ENCODE results near the gene SLC16A14. TPM values are rescaled to one million over a fixed set of nuclear protein-coding genes. Genes with fewer than 3 reads are reported as not detected.
"Not testable (repeated sequence)": the region's sequence is repeated elsewhere in the genome, so short reads cannot be mapped to it uniquely, and the experiment has no call there.

Gene SLC16A14
- total RNA-seq, result 1 to 10 TPM in 3 of 6 donors, under 1 TPM in 2, not detected in 1; 0.55 to 5.5 (median 1.6) TPM

GRCh38 chr2:230068651-230069055, at the start of gene SLC16A14:
TSS of gene SLC16A14 (minus strand) at chr2:230068924. CDS start at chr2:230059352, 9,572 bp downstream.
- Histone ChIP-seq H3K4me1 (peaks cover 10 to 26% (median 17%) of the 10 kb centered on the region in 4 donors), H3K4me3 (peak within 1 kb of the TSS; percentile 54 to 72 (median 68)), H3K9me3 (no peaks in the 10 kb centered on the region), H3K36me3 (no peaks in the 10 kb centered on the region), H3K27me3 (no peaks in the 10 kb centered on the region), H3K27ac (peak within 1 kb of the TSS; percentile 0 to 81 (median 68))
- ATAC-seq (ENCODE audit: low FRiP score in 2 of 2), result peak in 1 of 2 donors; percentile 30
- no peak for DNase-seq
- TF ChIP-seq POLR2AphosphoS5 (IDR thresholded peaks at IDR 0.05) (no peak), POLR2A (IDR thresholded peaks at IDR 0.05) (no peak), EP300 (IDR thresholded peaks at IDR 0.05) (no peak), CTCF (IDR thresholded peaks at IDR 0.05) (no peak)
- 1 to 4% methylated on average over 5 to 23 of the region's 24 CpGs for WGBS, 2 donors

- no peak overlapping the region for H3K27ac ChIP-seq
- WGBS, 2 donors, result 48 to 50% methylated on average over 1 of the region's 1 CpG
- no peak for ATAC-seq (ENCODE audit: low FRiP score in 2 of 2)
Observed at GRCh38 chr2:230106771-230107170, 38.0 kb upstream of the SLC16A14 start.

GRCh38 chr2:230101967-230102366, 33.2 kb upstream of the SLC16A14 start:
- WGBS, 2 donors, result 89 to 90% methylated on average over 2 of the region's 2 CpGs
- H3K27ac ChIP-seq; H3K4me3 ChIP-seq; DNase-seq; ATAC-seq (ENCODE audit: low FRiP score in 2 of 2); H3K9me3 ChIP-seq; H3K27me3 ChIP-seq; H3K36me3 ChIP-seq; H3K4me1 ChIP-seq: not testable (repeated sequence)

More at GRCh38 chr2:230106771-230107170, 38.0 kb upstream of the SLC16A14 start:
- TF ChIP-seq POLR2AphosphoS5 (IDR thresholded peaks at IDR 0.05) (no peak), EP300 (IDR thresholded peaks at IDR 0.05) (no peak), POLR2A (IDR thresholded peaks at IDR 0.05) (no peak), CTCF (IDR thresholded peaks at IDR 0.05) (no peak)
- no peak overlapping the region for H3K4me3 ChIP-seq
- no peaks in the 10 kb centered on the region for H3K4me1 ChIP-seq
- H3K9me3 ChIP-seq, result no peaks in the 10 kb centered on the region
- no peak for DNase-seq
- H3K27me3 ChIP-seq, result no peaks in the 10 kb centered on the region
- H3K36me3 ChIP-seq, result no peaks in the 10 kb centered on the region

- Histone ChIP-seq H3K36me3 (no peaks in the 10 kb centered on the region), H3K4me1 (no peaks in the 10 kb centered on the region), H3K9me3 (peaks cover 0 to 3% (median 0%) of the 10 kb centered on the region in 4 donors), H3K27ac (no peak overlapping the region), H3K27me3 (no peaks in the 10 kb centered on the region), H3K4me3 (no peak overlapping the region)
- TF ChIP-seq POLR2A (IDR thresholded peaks at IDR 0.05), result no peak
- no peak for TF ChIP-seq POLR2AphosphoS5 (IDR thresholded peaks at IDR 0.05)
- TF ChIP-seq EP300 (IDR thresholded peaks at IDR 0.05), result no peak
- no peak for TF ChIP-seq CTCF (IDR thresholded peaks at IDR 0.05)
- WGBS, 2 donors, result 2 to 29% methylated on average over 2 of the region's 2 CpGs
- no peak for ATAC-seq (ENCODE audit: low FRiP score in 2 of 2)
- no peak for DNase-seq
Observed at GRCh38 chr2:230097841-230098240, 29.1 kb upstream of the SLC16A14 start.

GRCh38 chr2:230097424-230097823, 28.7 kb upstream of the SLC16A14 start:
- peaks cover 0 to 3% (median 0%) of the 10 kb centered on the region in 4 donors for H3K9me3 ChIP-seq
- DNase-seq, result no peak
- WGBS, 2 donors, result 80 to 89% methylated on average over 3 of the region's 3 CpGs
- no peak overlapping the region for H3K27ac ChIP-seq
- no peaks in the 10 kb centered on the region for H3K4me1 ChIP-seq
- TF ChIP-seq CTCF (IDR thresholded peaks at IDR 0.05), result no peak
- TF ChIP-seq EP300 (IDR thresholded peaks at IDR 0.05), result no peak
- TF ChIP-seq POLR2AphosphoS5 (IDR thresholded peaks at IDR 0.05), result no peak
- TF ChIP-seq POLR2A (IDR thresholded peaks at IDR 0.05), result no peak
- no peaks in the 10 kb centered on the region for H3K27me3 ChIP-seq
- no peak for ATAC-seq (ENCODE audit: low FRiP score in 2 of 2)
- H3K36me3 ChIP-seq, result no peaks in the 10 kb centered on the region
- no peak overlapping the region for H3K4me3 ChIP-seq
